HepG2 (cell line): ENCODE data around the gene CPPED1. TPM values are rescaled to one million over a fixed set of nuclear protein-coding genes. Genes with fewer than 3 reads are reported as not detected.

ENCODE experiments used
- ATAC-seq: fragments of 200-7000 bp; cut with Tn5 transposase; 3 replicates; pipeline ENCODE4 v1.9.1; 2020; ENCODE audit warnings: mild to moderate bottlenecking, moderate library complexity
- BruUV-seq: library from RNA; stranded (reverse); fragments of 400-500 nt; replicated peaks from 2 replicates; lab custom pipeline; 2021; lab: Mats Ljungman, UMichigan
- CTCF ChIA-PET: fragments of 300-600 bp; formaldehyde crosslinking; extraction: SDS; loops from one replicate; lab custom pipeline; 2021; ENCODE audit warnings: low total read pairs, inconsistent platforms, low intra/inter-chr PET ratio; lab: Yijun Ruan, JAX
- POLR2A ChIA-PET: fragments of 350-600 bp; sonication (Branson Sonifier 250); formaldehyde crosslinking; loops from one replicate; lab custom pipeline; 2020; ENCODE audit warnings: antibody characterized with exemption, inconsistent platforms; lab: Yijun Ruan, JAX
- DNase-seq: peaks from one replicate; pipeline ENCODE4 v3.0.0-alpha.2; 2015; ENCODE audit warnings: low spot score
- FAIRE-seq: peaks from 3 replicates; lab custom pipeline; 2011; peaks lifted over from hg19 to GRCh38; lab: Jason Lieb, UNC
- H2AFZ ChIP-seq: one replicate; pipeline ENCODE4 v1.6.1; 2011; ENCODE audit warnings: low read length, inconsistent platforms
- H3K27ac ChIP-seq: fragments of 300-600 bp; 3 replicates; pipeline ENCODE4 v1.8.0; 2011; ENCODE audit warnings: mixed run types, mild to moderate bottlenecking, mixed read lengths, low read length, inconsistent platforms; ENCODE audit not compliant: insufficient read depth; ENCODE audit errors: extremely low read length
- H3K27me3 ChIP-seq, 2 experiments: fragments of 200-600 bp in 1 of 2; 2 replicates in 1 of 2; 3 replicates in 1 of 2; pipeline versions ENCODE4 v1.6.0 to v1.8.0; 2011; ENCODE audit warnings: low read length in 2 of 2, mild to moderate bottlenecking in 2 of 2, moderate library complexity in 2 of 2, inconsistent platforms in 1 of 2; ENCODE audit not compliant: insufficient read depth in 2 of 2, control insufficient read depth in 1 of 2
- H3K36me3 ChIP-seq, 2 experiments: fragments of 200-600 bp in 1 of 2; replicated peaks in 1 of 2; 2 replicates in 1 of 2; 3 replicates in 1 of 2; pipeline versions ENCODE4 v1.5.1 to v1.8.0; 2011; ENCODE audit warnings: low read length in 2 of 2, inconsistent platforms in 1 of 2; ENCODE audit not compliant: insufficient read depth in 2 of 2, control insufficient read depth in 1 of 2
- H3K4me1 ChIP-seq: 2 replicates; pipeline ENCODE4 v1.5.1; 2012; ENCODE audit warnings: low read length, inconsistent platforms; ENCODE audit not compliant: insufficient read depth
- H3K4me2 ChIP-seq: 2 replicates; pipeline ENCODE4 v1.6.0; 2011; ENCODE audit warnings: low read depth, low read length, inconsistent platforms
- H3K4me3 ChIP-seq, 3 experiments: fragments of 200-600 bp in 1 of 3; sonication (generic), shearing (Covaris generic) in 1 of 3; replicated peaks in 1 of 3; 2 replicates each; pipeline ENCODE4 v1.5.1; 2011 to 2016; ENCODE audit warnings: low read length in 3 of 3, inconsistent platforms in 2 of 3, low read depth in 2 of 3, mild to moderate bottlenecking in 2 of 3, control low read depth in 1 of 3, mixed read lengths in 1 of 3; ENCODE audit not compliant: insufficient read depth in 1 of 3
- H3K79me2 ChIP-seq: one replicate; pipeline ENCODE4 v1.6.1; 2011; ENCODE audit warnings: low read length, inconsistent platforms; ENCODE audit not compliant: insufficient read depth
- H3K9ac ChIP-seq: 2 replicates; pipeline ENCODE4 v1.6.0; 2011; ENCODE audit warnings: mild to moderate bottlenecking, low read depth, low read length, inconsistent platforms; ENCODE audit not compliant: insufficient read depth
- H3K9me3 ChIP-seq: 2 replicates; pipeline ENCODE4 v1.5.1; 2012; ENCODE audit warnings: mild to moderate bottlenecking, low read length
- H4K20me1 ChIP-seq: 2 replicates; pipeline ENCODE4 v1.6.0; 2011; ENCODE audit warnings: inconsistent platforms, mild to moderate bottlenecking, low read length, moderate library complexity; ENCODE audit not compliant: insufficient read depth
- IKZF1 ChIP-seq: fragments of 450-650 bp; IDR thresholded peaks from 2 replicates; pipeline ENCODE4 v1.7.1; 2016
- NCOR1 ChIP-seq: fragments of 200-600 bp; sonication (generic); IDR thresholded peaks from 2 replicates; pipeline ENCODE4 v1.7.0; 2017; ENCODE audit warnings: antibody characterized with exemption, low read length, borderline replicate concordance
- NFYB ChIP-seq: sonication (generic); formaldehyde crosslinking; IDR thresholded peaks from 2 replicates; pipeline ENCODE4 v1.4.0; 2020; ENCODE audit warnings: missing genetic modification reagents
- PBX3 ChIP-seq: sonication (generic); formaldehyde crosslinking; IDR thresholded peaks from 2 replicates; pipeline ENCODE4 v1.8.1; 2023; ENCODE audit warnings: missing genetic modification reagents, inconsistent platforms, borderline replicate concordance
- RERE ChIP-seq: IDR thresholded peaks from 2 replicates; pipeline ENCODE4 v1.6.1; 2016; ENCODE audit warnings: low read depth, missing genetic modification reagents, missing compliant biosample characterization
- RFX5 ChIP-seq: IDR thresholded peaks from 2 replicates; pipeline ENCODE4 v1.6.1; 2011; ENCODE audit warnings: low read depth, low read length, improper control_type of control experiment
- ZFP82 ChIP-seq: sonication (generic); formaldehyde crosslinking; IDR thresholded peaks from 2 replicates; pipeline ENCODE4 v1.5.1; 2020; ENCODE audit warnings: mild to moderate bottlenecking, missing genetic modification reagents, borderline replicate concordance
- ZNF142 ChIP-seq: sonication (generic); formaldehyde crosslinking; IDR thresholded peaks from 2 replicates; pipeline ENCODE4 v1.4.0; 2020; ENCODE audit warnings: missing genetic modification reagents
- WGBS: methylation state at CpG from one replicate; pipeline ENCODE4 v1.1.6; 2017; ENCODE audit warnings: low lambda C conversion rate; 5-methylcytosine and 5-hydroxymethylcytosine counted together
- in situ Hi-C: cut with HindIII; loops from 2 replicates; pipeline ENCODE4 v1.10.0; 2017; ENCODE audit warnings: low pct_unique_long_range_greater_than_20kb; ENCODE audit not compliant: extremely low pct_ligation_motif_present
- intact Hi-C: fragments of 100-400 bp; cut with micrococcal nuclease; formaldehyde crosslinking; loops from one replicate; pipeline ENCODE4 v1.10.0; 2022; ENCODE audit not compliant: unreplicated experiment
- polyA plus RNA-seq, 8 experiments: library from polyadenylated mRNA; depleted of rRNA in 3 of 8; stranded (reverse) in 7 of 8; unstranded in 1 of 8; fragments of >200 nt; fragmentation: Illumina TruSeq in 4 of 8; extraction: Trizol in 4 of 8; gene quantifications; 2 replicates each; pipeline versions ENCODE4 v1.2.1 to v1.2.3, GENCODE V29; 2011 to 2016; ENCODE audit warnings: low read depth in 4 of 8, missing spikeins in 1 of 8, mixed read lengths in 1 of 8; ENCODE audit not compliant: insufficient read depth in 1 of 8
- total RNA-seq, 5 experiments: library from RNA; depleted of rRNA; stranded (reverse); fragments of >200 nt; fragmentation: Illumina TruSeq; extraction: Trizol; gene quantifications; 2 replicates each; pipeline ENCODE4 v1.2.3, GENCODE V29; 2016; ENCODE audit warnings: low read depth in 1 of 5
- TF ChIP-seq, protein P1 (sequence below): sonication (generic); formaldehyde crosslinking; IDR thresholded peaks from 2 replicates; pipeline ENCODE4 v1.4.0; 2020; ENCODE audit warnings: mild to moderate bottlenecking, missing genetic modification reagents
- TF ChIP-seq, protein P2 (sequence below): sonication (generic); formaldehyde crosslinking; IDR thresholded peaks from 2 replicates; pipeline ENCODE4 v1.8.0; 2023; ENCODE audit warnings: mild to moderate bottlenecking, missing genetic modification reagents

The CPPED1 gene
- total and polyA plus RNA-seq, 2 of the 13 experiments (the other 11 are each of a cell fraction or from before 2014, with no cell fraction given): 66.6 to 71.3 TPM

- H3K9me3 ChIP-seq: peaks cover 24% of the 10 kb centered on the region
- DNase-seq (no peak), FAIRE-seq (no peak), ATAC-seq (peak; percentile 46; the same call in 1 of the 3 replicates)
- no peak overlapping the region for H3K9ac ChIP-seq
- peaks cover 36 to 64% of the 10 kb centered on the region in 2 experiments for H3K36me3 ChIP-seq
- H2AFZ ChIP-seq: no peak overlapping the region
- ChIA-PET POLR2A (no interaction called here), CTCF (no interaction called here)
- 93% methylated on average over 2 of the region's 2 CpGs for WGBS
- in situ Hi-C loops: no loop called here
- no peaks in the 10 kb centered on the region for H3K27me3 ChIP-seq
- H3K27ac ChIP-seq: no peak overlapping the region
- BruUV-seq: no TSS peak
- no peak overlapping the region for H3K4me3 ChIP-seq
- H3K4me1 ChIP-seq: no peaks in the 10 kb centered on the region
- no peak overlapping the region for H3K4me2 ChIP-seq
- intact Hi-C loops: no loop called here
- H4K20me1 ChIP-seq: no peaks in the 10 kb centered on the region
- peaks cover 15% of the 10 kb centered on the region for H3K79me2 ChIP-seq
- no peak for TF ChIP-seq ZNF142 (CRISPR knock-in tag)
- no peak for TF ChIP-seq RERE (CRISPR knock-in tag)
- TF ChIP-seq, protein P1, sequence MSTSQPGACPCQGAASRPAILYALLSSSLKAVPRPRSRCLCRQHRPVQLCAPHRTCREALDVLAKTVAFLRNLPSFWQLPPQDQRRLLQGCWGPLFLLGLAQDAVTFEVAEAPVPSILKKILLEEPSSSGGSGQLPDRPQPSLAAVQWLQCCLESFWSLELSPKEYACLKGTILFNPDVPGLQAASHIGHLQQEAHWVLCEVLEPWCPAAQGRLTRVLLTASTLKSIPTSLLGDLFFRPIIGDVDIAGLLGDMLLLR: no peak
- TF ChIP-seq IKZF1: no peak
- TF ChIP-seq, protein P2, sequence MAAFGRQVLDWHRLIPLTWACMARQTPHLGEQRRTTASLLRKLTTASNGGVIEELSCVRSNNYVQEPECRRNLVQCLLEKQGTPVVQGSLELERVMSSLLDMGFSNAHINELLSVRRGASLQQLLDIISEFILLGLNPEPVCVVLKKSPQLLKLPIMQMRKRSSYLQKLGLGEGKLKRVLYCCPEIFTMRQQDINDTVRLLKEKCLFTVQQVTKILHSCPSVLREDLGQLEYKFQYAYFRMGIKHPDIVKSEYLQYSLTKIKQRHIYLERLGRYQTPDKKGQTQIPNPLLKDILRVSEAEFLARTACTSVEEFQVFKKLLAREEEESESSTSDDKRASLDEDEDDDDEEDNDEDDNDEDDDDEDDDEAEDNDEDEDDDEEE (CRISPR knock-in tag): no peak
- no peak for TF ChIP-seq NFYB
- TF ChIP-seq ZFP82 (CRISPR knock-in tag): no peak
- TF ChIP-seq RFX5: no peak
- no peak for TF ChIP-seq NCOR1
- TF ChIP-seq PBX3 (CRISPR knock-in tag): no peak
Measured at GRCh38 chr16:12735805-12736204, 67.9 kb downstream of the CPPED1 start.
